Spleen (tissue), 7 donors: ENCODE results near the gene USP35.

Source experiments
- POLR2A ChIP-seq, 3 donors: fragments of 450-650 bp; IDR thresholded peaks; one replicate each; pipeline ENCODE4 v1.5.1; 2017; ENCODE audit warnings: antibody characterized with exemption in 3 of 3, mild to moderate bottlenecking in 1 of 3
- TF ChIP-seq, protein P1 (sequence below), 11 experiments: fragments of 200-600 bp in 7 of 11; fragments of 450-650 bp in 4 of 11; sonication (generic) in 4 of 11; IDR thresholded peaks in 8 of 11; conservative IDR thresholded peaks in 3 of 11; 1 replicate in 7 of 11; 2 replicates in 4 of 11; pipeline versions ENCODE4 v1.4.0 to v1.8.0; 2016 to 2021; ENCODE audit warnings: antibody characterized with exemption in 11 of 11, inconsistent platforms in 4 of 11, mild to moderate bottlenecking in 1 of 11
- donor health status: DM: no; HTN: no; CAD: no; lungs with moderate emphysema.
- donor health status: DM: no; HTN: no; CAD: no.
- donor health status: DM: no; HTN: no; CAD: no.

DNA sequence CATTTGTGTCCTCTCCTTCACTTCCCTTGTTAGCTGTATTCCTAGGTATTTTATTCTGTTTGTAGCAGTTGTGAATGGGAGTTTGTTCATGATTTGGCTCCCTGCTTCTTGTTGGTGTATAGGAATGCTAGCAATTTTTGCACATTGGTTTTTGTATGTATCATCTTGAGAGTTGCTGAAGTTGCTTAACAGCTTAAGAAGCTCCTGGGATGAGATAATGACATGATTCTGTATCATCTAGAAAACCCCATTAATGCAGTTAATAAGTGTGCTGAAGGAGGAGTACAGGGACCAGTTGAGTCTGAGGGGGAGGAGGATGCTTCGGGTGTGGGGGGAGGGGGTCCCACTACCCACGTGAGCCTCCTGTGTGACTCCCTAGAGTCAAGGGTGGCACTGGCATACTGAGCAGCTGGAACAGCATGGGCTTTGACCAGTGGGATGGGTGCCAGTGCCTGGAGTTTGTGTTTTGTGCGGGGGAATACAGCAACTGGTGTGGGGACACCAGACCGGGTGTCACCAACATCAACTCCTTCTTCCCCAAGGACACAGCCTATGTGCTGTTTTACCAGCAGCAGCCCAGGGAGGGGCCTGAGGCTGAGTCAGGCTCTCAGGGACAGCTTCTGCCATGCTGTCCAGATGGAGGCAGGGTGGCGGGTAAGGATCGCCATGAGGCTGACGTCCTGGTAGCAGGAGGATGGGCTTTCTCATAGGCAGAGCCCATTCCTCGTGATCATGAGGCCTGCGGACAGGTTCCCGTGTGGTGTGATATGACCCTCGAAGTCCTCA, 24.1 kb downstream of the USP35 start:
- TF ChIP-seq POLR2A (IDR thresholded peaks at IDR 0.05) = no peak
- TF ChIP-seq, protein P1, sequence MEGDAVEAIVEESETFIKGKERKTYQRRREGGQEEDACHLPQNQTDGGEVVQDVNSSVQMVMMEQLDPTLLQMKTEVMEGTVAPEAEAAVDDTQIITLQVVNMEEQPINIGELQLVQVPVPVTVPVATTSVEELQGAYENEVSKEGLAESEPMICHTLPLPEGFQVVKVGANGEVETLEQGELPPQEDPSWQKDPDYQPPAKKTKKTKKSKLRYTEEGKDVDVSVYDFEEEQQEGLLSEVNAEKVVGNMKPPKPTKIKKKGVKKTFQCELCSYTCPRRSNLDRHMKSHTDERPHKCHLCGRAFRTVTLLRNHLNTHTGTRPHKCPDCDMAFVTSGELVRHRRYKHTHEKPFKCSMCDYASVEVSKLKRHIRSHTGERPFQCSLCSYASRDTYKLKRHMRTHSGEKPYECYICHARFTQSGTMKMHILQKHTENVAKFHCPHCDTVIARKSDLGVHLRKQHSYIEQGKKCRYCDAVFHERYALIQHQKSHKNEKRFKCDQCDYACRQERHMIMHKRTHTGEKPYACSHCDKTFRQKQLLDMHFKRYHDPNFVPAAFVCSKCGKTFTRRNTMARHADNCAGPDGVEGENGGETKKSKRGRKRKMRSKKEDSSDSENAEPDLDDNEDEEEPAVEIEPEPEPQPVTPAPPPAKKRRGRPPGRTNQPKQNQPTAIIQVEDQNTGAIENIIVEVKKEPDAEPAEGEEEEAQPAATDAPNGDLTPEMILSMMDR (IDR thresholded peaks at IDR 0.05 in 8 of 11, conservative IDR thresholded peaks at IDR 0.05 in 3 of 11) = no peak
